GM12878 (cell line): ENCODE results near the gene R3HDM2. TPM values are rescaled to one million over a fixed set of nuclear protein-coding genes. Genes with fewer than 3 reads are reported as not detected.

ENCODE experiments used
- ATAC-seq: fragments of 200-7000 bp; cut with Tn5 transposase; 3 replicates; pipeline ENCODE4 v1.9.1; 2020; ENCODE audit warnings: mild to moderate bottlenecking, moderate library complexity
- BruUV-seq: library from RNA; stranded (reverse); fragments of 400-500 nt; replicated peaks from 2 replicates; lab custom pipeline; 2021; lab: Mats Ljungman, UMichigan
- CTCF ChIA-PET: fragments of 300-600 bp; sonication (Branson Sonifier 250); formaldehyde crosslinking; extraction: SDS; loops from one replicate; lab custom pipeline; 2021; ENCODE audit warnings: inconsistent platforms; lab: Yijun Ruan, JAX
- POLR2A ChIA-PET: fragments of 350-600 bp; formaldehyde crosslinking; extraction: SDS; loops from one replicate; lab custom pipeline; 2021; ENCODE audit warnings: inconsistent platforms; lab: Charles Lee
- RAD21 ChIA-PET: fragments of 300-600 bp; sonication (Branson Sonifier 250); formaldehyde crosslinking; loops from one replicate; lab custom pipeline; 2023; ENCODE audit warnings: antibody characterized with exemption; ENCODE audit not compliant: unreplicated experiment; lab: Charles Lee
- SMC1A ChIA-PET: fragments of 300-600 bp; sonication (Branson Sonifier 250); formaldehyde crosslinking; loops from one replicate; lab custom pipeline; 2023; ENCODE audit not compliant: unreplicated experiment, uncharacterized antibody; lab: Charles Lee
- DNase-seq: peaks from one replicate; pipeline ENCODE4 v3.0.0-alpha.2; 2011; ENCODE audit warnings: low read depth, low spot score
- FAIRE-seq: peaks from 3 replicates; lab custom pipeline; 2011; peaks lifted over from hg19 to GRCh38; lab: Jason Lieb, UNC
- H2AFZ ChIP-seq: 2 replicates; pipeline ENCODE4 v1.6.0; 2011; ENCODE audit warnings: low read depth, low read length, control low read depth; ENCODE audit not compliant: control insufficient read depth
- H3K27ac ChIP-seq: 2 replicates; pipeline ENCODE4 v1.5.1; 2011; ENCODE audit warnings: control low read depth; ENCODE audit not compliant: control insufficient read depth, insufficient read depth
- H3K27me3 ChIP-seq, 2 experiments: replicated peaks in 1 of 2; 2 replicates each; pipeline versions ENCODE4 v1.6.0 to v1.6.1; 2011; ENCODE audit warnings: low read length in 1 of 2; ENCODE audit not compliant: control insufficient read depth in 2 of 2, insufficient read depth in 2 of 2
- H3K36me3 ChIP-seq, 2 experiments: 2 replicates each; pipeline ENCODE4 v1.5.1; 2011; ENCODE audit warnings: low read length in 1 of 2; ENCODE audit not compliant: control insufficient read depth in 2 of 2, insufficient read depth in 2 of 2
- H3K4me1 ChIP-seq: 2 replicates; pipeline ENCODE4 v1.6.1; 2011; ENCODE audit warnings: mild to moderate bottlenecking, low read length, moderate library complexity, mixed read lengths; ENCODE audit not compliant: control insufficient read depth, insufficient read depth
- H3K4me2 ChIP-seq: 2 replicates; pipeline ENCODE4 v1.6.0; 2011; ENCODE audit warnings: control low read depth; ENCODE audit not compliant: control insufficient read depth, insufficient read depth
- H3K4me3 ChIP-seq: fragments of 200-600 bp; sonication (generic); 2 replicates; pipeline ENCODE4 v1.5.1; 2016
- H3K79me2 ChIP-seq: 2 replicates; pipeline ENCODE4 v1.6.0; 2011; ENCODE audit warnings: low read length; ENCODE audit not compliant: control insufficient read depth, insufficient read depth
- H3K9ac ChIP-seq: 2 replicates; pipeline ENCODE4 v1.8.0; 2011; ENCODE audit warnings: low read length, control low read depth, mixed read lengths; ENCODE audit not compliant: control insufficient read depth, insufficient read depth
- H3K9me3 ChIP-seq: replicated peaks from 3 replicates; pipeline ENCODE4 v1.5.1; 2011; ENCODE audit warnings: mild to moderate bottlenecking, low read length; ENCODE audit not compliant: control insufficient read depth, insufficient read depth
- H4K20me1 ChIP-seq: 2 replicates; pipeline ENCODE4 v1.6.0; 2011; ENCODE audit not compliant: control insufficient read depth, insufficient read depth
- EP300 ChIP-seq, 2 experiments: fragments of 150-350 bp in 1 of 2; IDR thresholded peaks; 2 replicates each; pipeline ENCODE4 v1.6.1; 2011 to 2012; ENCODE audit warnings: low read depth in 2 of 2, low read length in 2 of 2, borderline replicate concordance in 1 of 2, improper control_type of control experiment in 1 of 2, inconsistent platforms in 1 of 2; ENCODE audit not compliant: control insufficient read depth in 1 of 2
- ESRRA ChIP-seq: IDR thresholded peaks from 2 replicates; pipeline ENCODE4 v1.6.1; 2012; ENCODE audit warnings: mild to moderate bottlenecking, low read length, improper control_type of control experiment
- HCFC1 ChIP-seq: fragments of 150-350 bp; IDR thresholded peaks from 2 replicates; pipeline ENCODE4 v1.6.1; 2014; ENCODE audit warnings: low read length
- IKZF2 ChIP-seq, 2 experiments: fragments of 450-650 bp; IDR thresholded peaks; 2 replicates each; pipeline ENCODE4 v1.6.1; 2017; ENCODE audit warnings: mild to moderate bottlenecking in 2 of 2, moderate library complexity in 2 of 2
- JUNB ChIP-seq: IDR thresholded peaks from 2 replicates; pipeline ENCODE4 v1.6.1; 2016; ENCODE audit warnings: antibody characterized with exemption, mild to moderate bottlenecking
- MEF2B ChIP-seq: fragments of 450-650 bp; IDR thresholded peaks from 2 replicates; pipeline ENCODE4 v1.6.1; 2018; ENCODE audit warnings: mild to moderate bottlenecking, moderate library complexity; ENCODE audit not compliant: partially characterized antibody, poor library complexity, severe bottlenecking
- PML ChIP-seq: IDR thresholded peaks from 2 replicates; pipeline ENCODE4 v1.6.1; 2012; ENCODE audit warnings: low read length, inconsistent platforms
- POLR2A ChIP-seq: IDR thresholded peaks from 2 replicates; pipeline ENCODE4 v1.6.1; 2011; ENCODE audit warnings: low read depth, mild to moderate bottlenecking, low read length
- RUNX3 ChIP-seq: IDR thresholded peaks from 2 replicates; pipeline ENCODE4 v1.6.1; 2012; ENCODE audit warnings: low read length, inconsistent platforms
- SP1 ChIP-seq: IDR thresholded peaks from one replicate; pipeline ENCODE4 v1.6.1; 2011; ENCODE audit warnings: low read depth, low read length
- SUZ12 ChIP-seq: fragments of 200-600 bp; sonication (generic); IDR thresholded peaks from one replicate; pipeline ENCODE4 v1.6.1; 2018; ENCODE audit warnings: antibody characterized with exemption, mild to moderate bottlenecking; ENCODE audit not compliant: unreplicated experiment
- ZZZ3 ChIP-seq: IDR thresholded peaks from 2 replicates; pipeline ENCODE4 v1.6.1; 2011; ENCODE audit warnings: low read depth; ENCODE audit not compliant: control insufficient read depth, insufficient read length
- WGBS: methylation state at CpG from one replicate; pipeline ENCODE4 v1.1.6; 2016; ENCODE audit warnings: low lambda C conversion rate; ENCODE audit not compliant: insufficient replicate concordance, insufficient coverage; ENCODE audit errors: missing lambda C conversion rate; 5-methylcytosine and 5-hydroxymethylcytosine counted together
- in situ Hi-C: fragments of 300-500 bp; cut with MboI; formaldehyde crosslinking; loops from 9 replicates; pipeline ENCODE4 v1.14.3; 2018; ENCODE audit warnings: mixed read lengths
- intact Hi-C: fragments of 100-400 bp; cut with micrococcal nuclease; formaldehyde crosslinking; loops from one replicate; pipeline ENCODE4 v1.14.2; 2022; ENCODE audit not compliant: unreplicated experiment
- polyA plus RNA-seq, 11 experiments: library from polyadenylated mRNA; depleted of rRNA in 4 of 11; unstranded in 6 of 11; stranded (reverse) in 5 of 11; fragments of >200 nt; fragmentation: Nextera tagmentation in 4 of 11; fragmentation: Illumina TruSeq in 1 of 11; extraction: Ambion mirVana in 4 of 11; extraction: Trizol in 1 of 11; gene quantifications; 1 replicate in 1 of 11; 2 replicates in 10 of 11; pipeline versions ENCODE4 v1.2.1 to v1.2.3, GENCODE V29; 2011 to 2016; ENCODE audit warnings: inconsistent platforms in 2 of 11, missing spikeins in 2 of 11, low read depth in 1 of 11
- total RNA-seq, 4 experiments: library from RNA; depleted of rRNA in 3 of 4; stranded (reverse); fragments of >200 nt in 3 of 4; fragmentation: Illumina TruSeq in 1 of 4; extraction: Trizol in 1 of 4; gene quantifications; 2 replicates each; pipeline versions ENCODE4 v1.2.1 to v1.2.3, GENCODE V29; 2013 to 2021
- TF ChIP-seq, protein P1 (sequence below): fragments of 450-650 bp; formaldehyde crosslinking; IDR thresholded peaks from 2 replicates; pipeline ENCODE4 v1.4.0; 2022; ENCODE audit warnings: mild to moderate bottlenecking, moderate library complexity
- TF ChIP-seq, protein P2 (sequence below): fragments of 450-650 bp; formaldehyde crosslinking; IDR thresholded peaks from 2 replicates; pipeline ENCODE4 v1.4.0; 2020; ENCODE audit warnings: mild to moderate bottlenecking, moderate library complexity

R3HDM2 gene
- total and polyA plus RNA-seq, 10 of the 15 experiments (the other 5 are each of a cell fraction or from before 2014, with no cell fraction given), result 4.6 to 26.1 (median 11.2) TPM

DNA sequence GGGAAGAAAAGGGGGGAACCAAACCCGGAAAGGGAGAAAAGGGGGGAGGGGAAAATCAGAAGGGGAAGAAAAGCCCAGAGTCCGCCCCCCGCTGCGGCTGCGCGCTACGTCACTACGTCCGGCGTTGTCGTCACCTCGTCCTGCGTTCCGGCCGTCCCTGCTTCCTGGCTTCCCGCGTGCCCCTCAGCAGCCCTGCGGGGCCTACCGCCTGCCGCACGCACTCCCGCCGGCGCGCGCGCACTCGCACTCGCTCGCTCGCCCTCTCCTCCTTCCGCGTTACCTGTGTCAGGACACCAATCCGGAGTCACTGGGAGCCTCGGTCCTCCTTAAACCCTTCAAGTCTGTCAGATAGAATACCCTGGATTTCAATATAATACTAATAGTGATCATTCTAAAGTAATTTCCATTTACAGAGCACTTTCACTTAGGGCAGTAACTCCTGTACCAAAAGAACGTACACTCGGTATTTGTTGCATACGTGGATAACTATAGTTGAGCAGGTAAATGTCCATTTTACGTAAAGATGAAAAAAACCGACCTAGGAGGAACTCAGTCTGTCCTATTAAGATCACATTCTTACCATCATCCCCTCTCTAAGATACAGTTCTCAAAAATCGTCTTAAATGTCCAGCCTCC lies at the start of gene R3HDM2 (continued):
- TF ChIP-seq, protein P1, sequence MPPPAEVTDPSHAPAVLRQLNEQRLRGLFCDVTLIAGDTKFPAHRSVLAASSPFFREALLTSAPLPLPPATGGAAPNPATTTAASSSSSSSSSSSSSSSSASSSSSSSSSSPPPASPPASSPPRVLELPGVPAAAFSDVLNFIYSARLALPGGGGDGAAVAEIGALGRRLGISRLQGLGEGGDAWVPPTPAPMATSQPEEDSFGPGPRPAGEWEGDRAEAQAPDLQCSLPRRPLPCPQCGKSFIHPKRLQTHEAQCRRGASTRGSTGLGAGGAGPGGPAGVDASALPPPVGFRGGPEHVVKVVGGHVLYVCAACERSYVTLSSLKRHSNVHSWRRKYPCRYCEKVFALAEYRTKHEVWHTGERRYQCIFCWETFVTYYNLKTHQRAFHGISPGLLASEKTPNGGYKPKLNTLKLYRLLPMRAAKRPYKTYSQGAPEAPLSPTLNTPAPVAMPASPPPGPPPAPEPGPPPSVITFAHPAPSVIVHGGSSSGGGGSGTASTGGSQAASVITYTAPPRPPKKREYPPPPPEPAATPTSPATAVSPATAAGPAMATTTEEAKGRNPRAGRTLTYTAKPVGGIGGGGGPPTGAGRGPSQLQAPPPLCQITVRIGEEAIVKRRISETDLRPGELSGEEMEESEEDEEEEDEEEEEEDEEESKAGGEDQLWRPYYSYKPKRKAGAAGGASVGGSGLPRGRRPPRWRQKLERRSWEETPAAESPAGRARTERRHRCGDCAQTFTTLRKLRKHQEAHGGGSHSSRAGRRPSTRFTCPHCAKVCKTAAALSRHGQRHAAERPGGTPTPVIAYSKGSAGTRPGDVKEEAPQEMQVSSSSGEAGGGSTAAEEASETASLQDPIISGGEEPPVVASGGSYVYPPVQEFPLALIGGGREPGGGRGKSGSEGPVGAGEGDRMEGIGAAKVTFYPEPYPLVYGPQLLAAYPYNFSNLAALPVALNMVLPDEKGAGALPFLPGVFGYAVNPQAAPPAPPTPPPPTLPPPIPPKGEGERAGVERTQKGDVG (CRISPR knock-in tag), result no peak
- TF ChIP-seq SP1 (no peak), IKZF2 (IDR thresholded peaks at IDR 0.05) (peak; percentile 20 to 41; a peak in 2 of 4 replicates), ESRRA (no peak)

DNA sequence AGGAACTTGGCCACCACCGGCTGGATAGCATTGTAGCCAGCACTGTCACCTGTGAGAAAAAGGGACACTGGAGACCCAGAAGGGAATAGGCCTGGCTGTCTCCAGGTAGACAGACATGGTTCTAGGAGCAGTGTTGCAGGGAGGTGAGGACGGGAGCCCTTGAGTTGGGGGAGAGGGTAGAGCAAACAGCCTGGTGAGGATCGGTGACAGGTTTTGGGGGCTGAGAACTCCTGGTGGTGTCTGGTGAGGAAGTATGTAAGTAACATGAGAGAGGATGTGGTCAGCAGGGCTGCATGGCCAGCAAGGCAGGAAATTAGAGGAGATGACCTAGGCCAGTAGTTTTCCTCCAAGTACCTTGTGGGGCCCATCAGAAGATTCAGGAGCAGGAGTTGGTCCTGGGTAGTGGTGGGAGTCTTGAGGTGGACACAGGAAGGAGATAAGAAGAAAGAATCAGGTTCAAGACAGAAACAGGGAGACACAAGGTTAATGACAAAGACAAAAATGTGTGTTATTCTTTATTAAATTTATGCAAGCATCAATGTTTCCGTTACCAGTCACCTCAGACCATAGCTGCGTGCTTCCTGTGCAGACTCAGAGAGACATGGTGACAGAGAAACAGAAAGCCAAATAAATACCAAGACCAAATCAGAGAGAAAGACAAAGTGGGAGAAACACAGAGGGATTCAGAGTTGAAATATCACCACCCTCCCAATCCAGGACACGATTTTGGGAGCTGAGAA lies 48.7 kb upstream of the R3HDM2 start, which contains the start of gene ARHGAP9:
Gene ARHGAP9 (minus strand): TSS at position 491 of the 740 bp plus-strand sequence. CDS start 460 bp downstream, at position 31.
- SMC1A ChIA-PET, result interaction anchor here (0.8 to 2.7 kb wide), 6 partner anchors 19 to 283 kb away, joined by 3 to 10 read pairs (median 3); partner anchors contain the start of gene GLI1
- Histone ChIP-seq H3K4me3 (peak within 1 kb of the TSS; percentile 92; the same call in 1 of the 2 replicates), H3K79me2 (peaks cover 41% of the 10 kb centered on the region), H3K9me3 (no peaks in the 10 kb centered on the region), H3K4me1 (peaks cover 34% of the 10 kb centered on the region), H3K27me3 (no peaks in the 10 kb centered on the region), H3K9ac (peak within 1 kb of the TSS; percentile 74), H3K4me2 (peak within 1 kb of the TSS; percentile 99), H2AFZ (peak within 1 kb of the TSS; percentile 82), H3K36me3 (peaks cover 1 to 7% of the 10 kb centered on the region in 2 experiments; a peak in 3 of 4 replicates), H3K27ac (peak within 1 kb of the TSS; percentile 85), H4K20me1 (no peaks in the 10 kb centered on the region)
- TSS peak; percentile 62 for BruUV-seq
- CTCF ChIA-PET, result interaction anchor here (0.6 to 8.1 kb wide), 5 partner anchors 8 to 365 kb away, joined by 3 to 114 read pairs (median 4); partner anchors contain the start of genes GLI1 and INHBE
- intact Hi-C loops (loop anchor here (5.0 to 10.0 kb wide), 2 partner anchors 43 to 275 kb away; partner anchors contain the start of genes CDK4, DDIT3, MARCHF9 and MBD6), in situ Hi-C loops (no loop called here)
- FAIRE-seq (peak; percentile 7), DNase-seq (peak; percentile 51), ATAC-seq (peak; percentile 52)
- POLR2A ChIA-PET, result interaction anchor here (0.6 to 1.7 kb wide), 6 partner anchors 14 to 134 kb away, joined by 3 to 7 read pairs (median 4); partner anchors contain the start of gene DDIT3
- 2% methylated on average over 6 of the region's 6 CpGs for WGBS
- RAD21 ChIA-PET, result interaction anchor here (0.9 to 1.6 kb wide), 4 partner anchors 21 to 386 kb away, joined by 3 to 7 read pairs (median 3); partner anchors contain the start of genes DCTN2 and GLI1
- TF ChIP-seq ZZZ3 (no peak), HCFC1 (no peak), POLR2A (peak; percentile 8; the same call in 1 of the 2 replicates), JUNB (no peak), RUNX3 (peak; percentile 90), MEF2B (no peak), EP300 (IDR thresholded peaks at IDR 0.05; ENCODE audit: borderline replicate concordance in 1 of 2, control insufficient read depth in 1 of 2, low read depth in 2 of 2, low read length in 2 of 2) (no peak), PML (peak; percentile 27; the same call in 1 of the 2 replicates), SUZ12 (no peak)
- TF ChIP-seq, protein P2, sequence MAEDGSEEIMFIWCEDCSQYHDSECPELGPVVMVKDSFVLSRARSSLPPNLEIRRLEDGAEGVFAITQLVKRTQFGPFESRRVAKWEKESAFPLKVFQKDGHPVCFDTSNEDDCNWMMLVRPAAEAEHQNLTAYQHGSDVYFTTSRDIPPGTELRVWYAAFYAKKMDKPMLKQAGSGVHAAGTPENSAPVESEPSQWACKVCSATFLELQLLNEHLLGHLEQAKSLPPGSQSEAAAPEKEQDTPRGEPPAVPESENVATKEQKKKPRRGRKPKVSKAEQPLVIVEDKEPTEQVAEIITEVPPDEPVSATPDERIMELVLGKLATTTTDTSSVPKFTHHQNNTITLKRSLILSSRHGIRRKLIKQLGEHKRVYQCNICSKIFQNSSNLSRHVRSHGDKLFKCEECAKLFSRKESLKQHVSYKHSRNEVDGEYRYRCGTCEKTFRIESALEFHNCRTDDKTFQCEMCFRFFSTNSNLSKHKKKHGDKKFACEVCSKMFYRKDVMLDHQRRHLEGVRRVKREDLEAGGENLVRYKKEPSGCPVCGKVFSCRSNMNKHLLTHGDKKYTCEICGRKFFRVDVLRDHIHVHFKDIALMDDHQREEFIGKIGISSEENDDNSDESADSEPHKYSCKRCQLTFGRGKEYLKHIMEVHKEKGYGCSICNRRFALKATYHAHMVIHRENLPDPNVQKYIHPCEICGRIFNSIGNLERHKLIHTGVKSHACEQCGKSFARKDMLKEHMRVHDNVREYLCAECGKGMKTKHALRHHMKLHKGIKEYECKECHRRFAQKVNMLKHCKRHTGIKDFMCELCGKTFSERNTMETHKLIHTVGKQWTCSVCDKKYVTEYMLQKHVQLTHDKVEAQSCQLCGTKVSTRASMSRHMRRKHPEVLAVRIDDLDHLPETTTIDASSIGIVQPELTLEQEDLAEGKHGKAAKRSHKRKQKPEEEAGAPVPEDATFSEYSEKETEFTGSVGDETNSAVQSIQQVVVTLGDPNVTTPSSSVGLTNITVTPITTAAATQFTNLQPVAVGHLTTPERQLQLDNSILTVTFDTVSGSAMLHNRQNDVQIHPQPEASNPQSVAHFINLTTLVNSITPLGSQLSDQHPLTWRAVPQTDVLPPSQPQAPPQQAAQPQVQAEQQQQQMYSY (CRISPR knock-in tag), result no peak
